BJ (cell line): ENCODE results near the gene MANSC4. TPM values are rescaled to one million over a fixed set of nuclear protein-coding genes. Genes with fewer than 3 reads are reported as not detected.
"Not testable (repeated sequence)": the region's sequence is repeated elsewhere in the genome, so short reads cannot be mapped to it uniquely, and the experiment has no call there.

Experiments
- CTCF ChIA-PET: fragments of 350-600 bp; formaldehyde crosslinking; extraction: SDS; loops from one replicate; lab custom pipeline; 2021; ENCODE audit warnings: antibody characterized with exemption, inconsistent platforms; lab: Yijun Ruan, JAX
- POLR2A ChIA-PET: fragments of 300-600 bp; sonication (Branson Sonifier 250); formaldehyde crosslinking; extraction: SDS; loops from one replicate; lab custom pipeline; 2021; ENCODE audit warnings: antibody characterized with exemption; lab: Charles Lee
- DNase-seq: peaks from one replicate; pipeline ENCODE4 v3.0.0-alpha.2; 2011; ENCODE audit warnings: low read depth
- H3K27me3 ChIP-seq: 2 replicates; pipeline ENCODE4 v1.6.0; 2011; ENCODE audit warnings: low read length; ENCODE audit not compliant: control insufficient read depth, insufficient read depth
- H3K36me3 ChIP-seq: 2 replicates; pipeline ENCODE4 v1.5.1; 2011; ENCODE audit warnings: low read length; ENCODE audit not compliant: control insufficient read depth, insufficient read depth
- H3K4me3 ChIP-seq: 2 replicates; pipeline ENCODE4 v1.5.1; 2011; ENCODE audit warnings: low read depth, mild to moderate bottlenecking, control low read depth, low read length
- CTCF ChIP-seq: IDR thresholded peaks from 2 replicates; pipeline ENCODE4 v1.5.1; 2011; ENCODE audit warnings: low read depth, mild to moderate bottlenecking, control low read depth, inconsistent platforms, low read length, moderate library complexity; ENCODE audit not compliant: insufficient read depth
- polyA plus RNA-seq: library from polyadenylated mRNA; depleted of rRNA; stranded (reverse); fragments of >200 nt; gene quantifications from 2 replicates; pipeline ENCODE4 v1.2.3, GENCODE V29; 2011

MANSC4 gene
- polyA plus RNA-seq, 1 experiment, result not detected

- no peaks in the 10 kb centered on the region for H3K27me3 ChIP-seq
- POLR2A ChIA-PET, result no interaction called here
- no peak for TF ChIP-seq CTCF
- DNase-seq, result no peak
- no peak overlapping the region for H3K4me3 ChIP-seq
- CTCF ChIA-PET, result interaction anchor here (1.0 kb wide), 1 partner anchor 9 kb away, joined by 3 read pairs; no protein-coding TSS in a partner anchor
- H3K36me3 ChIP-seq, result peaks cover 1% of the 10 kb centered on the region; the same call in 1 of the 2 replicates
Measured at GRCh38 chr12:27743601-27744000, 36.4 kb downstream of the MANSC4 start.

- not testable (repeated sequence) for H3K4me3 ChIP-seq, DNase-seq, H3K36me3 ChIP-seq, H3K27me3 ChIP-seq
- ChIA-PET CTCF (interaction anchor here (0.6 to 3.8 kb wide), 6 partner anchors 9 to 1339 kb away, joined by 3 to 21 read pairs (median 6); no protein-coding TSS in a partner anchor), POLR2A (interaction anchor here (0.8 kb wide), 1 partner anchor 1491 kb away, joined by 3 read pairs; no protein-coding TSS in a partner anchor)
Measured at GRCh38 chr12:27734321-27734720, 45.7 kb downstream of the MANSC4 start.

- CTCF ChIA-PET, result interaction anchor here (0.6 to 3.8 kb wide), 25 partner anchors 9 to 1340 kb away, joined by 3 to 21 read pairs (median 3); partner anchors contain the start of genes KLHL42 and MANSC4
Measured at GRCh38 chr12:27733791-27734190, 46.2 kb downstream of the MANSC4 start.

GRCh38 chr12:27733052-27733656, 46.9 kb downstream of the MANSC4 start:
- DNase-seq, result no peak
- peak; percentile 85 for TF ChIP-seq CTCF
- Histone ChIP-seq H3K4me3 (no peak overlapping the region), H3K27me3 (no peaks in the 10 kb centered on the region), H3K36me3 (no peaks in the 10 kb centered on the region; the same call in 1 of the 2 replicates)
- ChIA-PET POLR2A (no interaction called here), CTCF (interaction anchor here (0.6 to 3.8 kb wide), 27 partner anchors 10 to 1265 kb away, joined by 3 to 21 read pairs (median 3); partner anchors contain the start of genes KLHL42 and MANSC4)

More at GRCh38 chr12:27733791-27734190, 46.2 kb downstream of the MANSC4 start:
- H3K4me3 ChIP-seq, result no peak overlapping the region
- DNase-seq, result no peak
- POLR2A ChIA-PET, result no interaction called here
- TF ChIP-seq CTCF, result no peak
- no peaks in the 10 kb centered on the region; the same call in 1 of the 2 replicates for H3K36me3 ChIP-seq
- no peaks in the 10 kb centered on the region for H3K27me3 ChIP-seq

- no peak overlapping the region for H3K4me3 ChIP-seq
- ChIA-PET POLR2A (no interaction called here), CTCF (interaction anchor here (0.5 to 3.8 kb wide), 17 partner anchors 8 to 1266 kb away, joined by 3 to 21 read pairs (median 4); no protein-coding TSS in a partner anchor)
- peak; percentile 43 for TF ChIP-seq CTCF
- H3K27me3 ChIP-seq, result no peaks in the 10 kb centered on the region
- no peak for DNase-seq
- no peaks in the 10 kb centered on the region; the same call in 1 of the 2 replicates for H3K36me3 ChIP-seq
Measured at GRCh38 chr12:27732281-27732680, 47.8 kb downstream of the MANSC4 start.
